HG02798 (cell line): Measurements from ENCODE around the gene C16orf96.

Experiments used
- ATAC-seq: cut with Tn5 transposase; IDR thresholded peaks from one replicate; pipeline ENCODE4 v1.9.1; 2021; ENCODE audit warnings: mild to moderate bottlenecking; ENCODE audit not compliant: unreplicated experiment, poor library complexity

C16orf96 gene

GRCh38 chr16:4637501-4638166, 81.5 kb downstream of the C16orf96 start:
- no peak for ATAC-seq

- ATAC-seq, result no peak
Measured at GRCh38 chr16:4639899-4640509, 83.9 kb downstream of the C16orf96 start.

GRCh38 chr16:4640572-4641305, 84.6 kb downstream of the C16orf96 start:
- ATAC-seq, result no peak

- no peak for ATAC-seq
Measured at GRCh38 chr16:4641306-4641687, 85.2 kb downstream of the C16orf96 start.

GRCh38 chr16:4641895-4642294, 85.8 kb downstream of the C16orf96 start:
- ATAC-seq, result no peak

- no peak for ATAC-seq
Measured at GRCh38 chr16:4646773-4647643, 90.9 kb downstream of the C16orf96 start.

- ATAC-seq, result no peak
Measured at GRCh38 chr16:4647644-4647980, 91.5 kb downstream of the C16orf96 start.

GRCh38 chr16:4648917-4649316, 92.8 kb downstream of the C16orf96 start:
- ATAC-seq, result no peak

GRCh38 chr16:4649744-4650442, 93.8 kb downstream of the C16orf96 start:
- ATAC-seq, result no peak
